Measurements from ENCODE around the gene KRTAP9-4. TPM values are rescaled to one million over a fixed set of nuclear protein-coding genes. Genes with fewer than 3 reads are reported as not detected.

Gene KRTAP9-4
- total RNA-seq, 2 donors from 2014 or later: not detected

- H3K27ac Mint-ChIP-seq: no peak overlapping the region
- H3K9me3 Mint-ChIP-seq: peaks cover 5 to 6% of the 10 kb centered on the region in 2 donors
- H3K36me3 Mint-ChIP-seq: peaks cover 7 to 14% of the 10 kb centered on the region in 2 donors
- ATAC-seq: no peak
- no peak for DNase-seq (ENCODE audit: low spot score in 2 of 2)
Observed at GRCh38 chr17:41298458-41299135, 49.1 kb downstream of the KRTAP9-4 start.

Other genes with a start within 250 kb of the KRTAP9-4 start
- gene KRTAP3-2, start 249.8 kb upstream of the KRTAP9-4 start, total RNA-seq: not detected
- not detected for gene KRTAP3-1, start 240.6 kb upstream of the KRTAP9-4 start, total RNA-seq
- gene KRTAP1-5, start 222.5 kb upstream of the KRTAP9-4 start, total RNA-seq: not detected
- not detected for gene KRTAP1-4, start 219.5 kb upstream of the KRTAP9-4 start, total RNA-seq
- not detected for gene KRTAP1-3, start 214.8 kb upstream of the KRTAP9-4 start, total RNA-seq
- not detected for gene KRTAP1-1, start 208.2 kb upstream of the KRTAP9-4 start, total RNA-seq
- gene KRTAP2-1, start 202.4 kb upstream of the KRTAP9-4 start, total RNA-seq: not detected
- not detected for gene KRTAP2-2, start 194.5 kb upstream of the KRTAP9-4 start, total RNA-seq
- gene KRTAP2-3, start 189.6 kb upstream of the KRTAP9-4 start, total RNA-seq: not detected
- gene KRTAP2-4, start 183.8 kb upstream of the KRTAP9-4 start, total RNA-seq: not detected
- gene KRTAP4-7, start 165.5 kb upstream of the KRTAP9-4 start, total RNA-seq: not detected
- gene KRTAP4-8, start 151.5 kb upstream of the KRTAP9-4 start, total RNA-seq: not detected
- gene KRTAP4-16, start 147.5 kb upstream of the KRTAP9-4 start, total RNA-seq: not detected
- not detected for gene KRTAP4-9, start 144.3 kb upstream of the KRTAP9-4 start, total RNA-seq
- not detected for gene KRTAP4-11, start 131.3 kb upstream of the KRTAP9-4 start, total RNA-seq
- gene KRTAP4-12, start 125.5 kb upstream of the KRTAP9-4 start, total RNA-seq: not detected
- not detected for gene KRTAP4-6, start 109.1 kb upstream of the KRTAP9-4 start, total RNA-seq
- gene KRTAP4-5, start 99.9 kb upstream of the KRTAP9-4 start, total RNA-seq: not detected
- gene KRTAP4-4, start 88.9 kb upstream of the KRTAP9-4 start, total RNA-seq: not detected
- gene KRTAP4-3, start 81.5 kb upstream of the KRTAP9-4 start, total RNA-seq: not detected
- gene KRTAP4-2, start 71.5 kb upstream of the KRTAP9-4 start, total RNA-seq: not detected
- gene KRTAP4-1, start 64.8 kb upstream of the KRTAP9-4 start, total RNA-seq: not detected
- not detected for gene KRTAP9-1, start 59.8 kb upstream of the KRTAP9-4 start, total RNA-seq
- gene KRTAP9-2, start 23.0 kb upstream of the KRTAP9-4 start, total RNA-seq: not detected
- not detected for gene KRTAP9-3, start 17.2 kb upstream of the KRTAP9-4 start, total RNA-seq
- gene KRTAP9-8, start 11.7 kb upstream of the KRTAP9-4 start, total RNA-seq: not detected
- not detected for gene KRTAP9-9, start 5.7 kb downstream of the KRTAP9-4 start, total RNA-seq
- not detected for gene KRTAP9-6, start 15.7 kb downstream of the KRTAP9-4 start, total RNA-seq
- not detected for gene KRTAP9-7, start 26.0 kb downstream of the KRTAP9-4 start, total RNA-seq
- gene KRTAP29-1, start 53.2 kb downstream of the KRTAP9-4 start, total RNA-seq: not detected
- not detected for gene KRTAP16-1, start 59.6 kb downstream of the KRTAP9-4 start, total RNA-seq
- gene KRTAP17-1, start 66.0 kb downstream of the KRTAP9-4 start, total RNA-seq: not detected
- gene KRT33A, start 101.1 kb downstream of the KRTAP9-4 start, total RNA-seq: not detected
- not detected for gene KRT33B, start 120.1 kb downstream of the KRTAP9-4 start, total RNA-seq
- gene KRT34, start 132.6 kb downstream of the KRTAP9-4 start, total RNA-seq: not detected
- gene KRT31, start 147.9 kb downstream of the KRTAP9-4 start, total RNA-seq: not detected
- not detected for gene KRT37, start 174.9 kb downstream of the KRTAP9-4 start, total RNA-seq
- not detected for gene KRT38, start 191.3 kb downstream of the KRTAP9-4 start, total RNA-seq
- gene KRT32, start 217.7 kb downstream of the KRTAP9-4 start, total RNA-seq: not detected
- not detected for gene KRT35, start 231.5 kb downstream of the KRTAP9-4 start, total RNA-seq
- not detected for gene KRT36, start 240.2 kb downstream of the KRTAP9-4 start, total RNA-seq

Measured in activated naive CD4-positive, alpha-beta T cell treated with anti-CD3 and anti-CD28 coated beads, Interleukin-2, amount 50 U/mL, for 72 hours (primary cell).